H1 (cell line): ENCODE results near the gene CDC45. TPM values are rescaled to one million over a fixed set of nuclear protein-coding genes. Genes with fewer than 3 reads are reported as not detected.

ENCODE experiments used
- CREB1 ChIP-seq: IDR thresholded peaks from 2 replicates; pipeline ENCODE4 v1.6.1; 2012; ENCODE audit warnings: inconsistent platforms
- FOSL1 ChIP-seq: IDR thresholded peaks from 2 replicates; pipeline ENCODE4 v1.6.1; 2011; ENCODE audit warnings: mild to moderate bottlenecking, low read depth, low read length, moderate library complexity; ENCODE audit not compliant: insufficient read depth
- JUND ChIP-seq: IDR thresholded peaks from 2 replicates; pipeline ENCODE4 v1.6.1; 2011; ENCODE audit warnings: mild to moderate bottlenecking, improper control_type of control experiment, low read length
- KDM1A ChIP-seq: fragments of 200-600, 300-600 bp; sonication (generic); IDR thresholded peaks from 2 replicates; pipeline ENCODE4 v1.7.1; 2016; ENCODE audit warnings: mild to moderate bottlenecking, low read length, borderline replicate concordance
- KDM5A ChIP-seq: fragments of 200-600 bp; IDR thresholded peaks from 2 replicates; pipeline ENCODE4 v1.7.1; 2012; ENCODE audit warnings: mild to moderate bottlenecking, low read length, inconsistent platforms, mixed read lengths
- RNF2 ChIP-seq: fragments of 200-900, 300-1000 bp; sonication (generic); IDR thresholded peaks from 2 replicates; pipeline ENCODE4 v1.7.1; 2016; ENCODE audit warnings: borderline replicate concordance, low read depth, mild to moderate bottlenecking, antibody characterized with exemption, low read length; ENCODE audit not compliant: poor library complexity, severe bottlenecking; ENCODE audit errors: missing control alignments
- SP1 ChIP-seq: IDR thresholded peaks from 2 replicates; pipeline ENCODE4 v1.6.1; 2011; ENCODE audit warnings: low read depth, low read length
- TAF1 ChIP-seq: IDR thresholded peaks from 2 replicates; pipeline ENCODE4 v1.6.1; 2011; ENCODE audit warnings: mild to moderate bottlenecking, low read depth, low read length
- TCF12 ChIP-seq: IDR thresholded peaks from 2 replicates; pipeline ENCODE4 v1.6.1; 2011; ENCODE audit warnings: low read depth, mild to moderate bottlenecking, low read length
- polyA plus RNA-seq, 7 experiments: library from polyadenylated mRNA; depleted of rRNA in 3 of 7; stranded (reverse) in 5 of 7; unstranded in 2 of 7; fragments of >200 nt in 5 of 7; fragments of 200-250 nt in 2 of 7; gene quantifications; 1 replicate in 5 of 7; 2 replicates in 1 of 7; 4 replicates in 1 of 7; pipeline versions ENCODE4 v1.2.1 to v1.2.3, GENCODE V29; 2011 to 2013; ENCODE audit warnings: missing spikeins in 2 of 7, mixed read lengths in 2 of 7
- total RNA-seq: library from RNA; stranded (reverse); fragmentation: NEBNext Ultra II Directional; extraction: Animal tissue kit (Norgen Biotek cat#: 25700); gene quantifications from 2 replicates; pipeline ENCODE4 v1.2.1, GENCODE V29; 2021
- TF ChIP-seq, protein P1 (sequence below): IDR thresholded peaks from 2 replicates; pipeline ENCODE4 v1.6.1; 2011; ENCODE audit warnings: low read depth, mild to moderate bottlenecking, low read length; ENCODE audit not compliant: insufficient read depth
- TF ChIP-seq, protein P2 (sequence below): IDR thresholded peaks from 2 replicates; pipeline ENCODE4 v1.6.1; 2012; ENCODE audit warnings: inconsistent platforms
- TF ChIP-seq, protein P3 (sequence below): IDR thresholded peaks from 2 replicates; pipeline ENCODE4 v1.6.1; 2012; ENCODE audit warnings: inconsistent platforms

The CDC45 gene
- total and polyA plus RNA-seq, 2 of the 8 experiments (the other 6 are each of a cell fraction or from before 2014, with no cell fraction given), result 31.9 to 37.7 TPM

DNA sequence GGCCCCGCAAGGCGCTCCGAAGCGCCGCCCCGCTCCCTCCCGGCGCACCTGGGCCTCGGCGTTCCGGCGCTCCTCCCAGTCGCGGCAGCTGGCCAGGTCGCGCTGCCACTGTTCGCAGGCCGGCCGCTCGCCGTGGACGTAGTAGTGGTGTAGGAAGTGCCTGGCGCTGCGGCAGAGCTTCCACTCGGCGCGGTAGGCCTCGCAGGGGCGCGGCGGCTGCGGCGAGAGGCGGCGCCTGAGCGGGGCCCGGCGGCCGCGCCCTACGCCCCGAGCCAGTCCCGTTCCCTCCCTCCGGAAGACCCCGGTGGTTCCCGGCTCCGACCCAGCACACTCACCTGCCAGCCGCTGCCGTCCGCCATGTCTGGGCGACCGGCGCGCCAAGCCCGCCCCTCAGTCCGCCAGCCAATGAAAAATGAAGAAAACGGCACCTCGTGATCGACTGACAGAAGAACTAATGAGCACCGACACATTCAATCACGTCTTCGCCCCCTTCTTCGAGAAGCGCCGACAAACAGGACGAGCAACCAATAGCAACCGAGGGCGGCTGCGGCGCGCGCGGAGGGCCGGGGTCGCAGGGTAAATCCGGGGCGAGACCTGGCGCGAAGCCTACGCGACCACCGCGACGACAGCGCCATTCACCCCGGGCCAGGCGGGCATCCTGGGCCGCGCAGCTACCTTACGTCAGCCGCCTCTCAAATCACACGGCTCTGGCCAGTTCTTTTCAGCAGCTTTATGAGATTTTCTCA, 32.2 kb upstream of the CDC45 start, which contains the start of gene C22orf39 (continued):
- TF ChIP-seq JUND (no peak), KDM1A (no peak), RNF2 (no peak), CREB1 (peak; percentile 95), SP1 (peak; percentile 97), TAF1 (peak; percentile 91), KDM5A (peak; percentile 48; the same call in 1 of the 2 replicates), FOSL1 (no peak), TCF12 (no peak)
- TF ChIP-seq, protein P1, sequence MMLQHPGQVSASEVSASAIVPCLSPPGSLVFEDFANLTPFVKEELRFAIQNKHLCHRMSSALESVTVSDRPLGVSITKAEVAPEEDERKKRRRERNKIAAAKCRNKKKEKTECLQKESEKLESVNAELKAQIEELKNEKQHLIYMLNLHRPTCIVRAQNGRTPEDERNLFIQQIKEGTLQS, result no peak; the same call in 1 of the 2 replicates
- TF ChIP-seq, protein P2, sequence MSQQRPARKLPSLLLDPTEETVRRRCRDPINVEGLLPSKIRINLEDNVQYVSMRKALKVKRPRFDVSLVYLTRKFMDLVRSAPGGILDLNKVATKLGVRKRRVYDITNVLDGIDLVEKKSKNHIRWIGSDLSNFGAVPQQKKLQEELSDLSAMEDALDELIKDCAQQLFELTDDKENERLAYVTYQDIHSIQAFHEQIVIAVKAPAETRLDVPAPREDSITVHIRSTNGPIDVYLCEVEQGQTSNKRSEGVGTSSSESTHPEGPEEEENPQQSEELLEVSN, result peak; percentile 90
- TF ChIP-seq, protein P3, sequence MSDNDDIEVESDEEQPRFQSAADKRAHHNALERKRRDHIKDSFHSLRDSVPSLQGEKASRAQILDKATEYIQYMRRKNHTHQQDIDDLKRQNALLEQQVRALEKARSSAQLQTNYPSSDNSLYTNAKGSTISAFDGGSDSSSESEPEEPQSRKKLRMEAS, result peak; percentile 82
